Measurements from ENCODE around the gene BICDL2. TPM values are rescaled to one million over a fixed set of nuclear protein-coding genes. Genes with fewer than 3 reads are reported as not detected.

BICDL2 gene
- total and polyA plus RNA-seq, 2 of the 8 experiments (the other 6 are each of a cell fraction or from before 2014, with no cell fraction given): 7.3 to 15.9 TPM

DNA sequence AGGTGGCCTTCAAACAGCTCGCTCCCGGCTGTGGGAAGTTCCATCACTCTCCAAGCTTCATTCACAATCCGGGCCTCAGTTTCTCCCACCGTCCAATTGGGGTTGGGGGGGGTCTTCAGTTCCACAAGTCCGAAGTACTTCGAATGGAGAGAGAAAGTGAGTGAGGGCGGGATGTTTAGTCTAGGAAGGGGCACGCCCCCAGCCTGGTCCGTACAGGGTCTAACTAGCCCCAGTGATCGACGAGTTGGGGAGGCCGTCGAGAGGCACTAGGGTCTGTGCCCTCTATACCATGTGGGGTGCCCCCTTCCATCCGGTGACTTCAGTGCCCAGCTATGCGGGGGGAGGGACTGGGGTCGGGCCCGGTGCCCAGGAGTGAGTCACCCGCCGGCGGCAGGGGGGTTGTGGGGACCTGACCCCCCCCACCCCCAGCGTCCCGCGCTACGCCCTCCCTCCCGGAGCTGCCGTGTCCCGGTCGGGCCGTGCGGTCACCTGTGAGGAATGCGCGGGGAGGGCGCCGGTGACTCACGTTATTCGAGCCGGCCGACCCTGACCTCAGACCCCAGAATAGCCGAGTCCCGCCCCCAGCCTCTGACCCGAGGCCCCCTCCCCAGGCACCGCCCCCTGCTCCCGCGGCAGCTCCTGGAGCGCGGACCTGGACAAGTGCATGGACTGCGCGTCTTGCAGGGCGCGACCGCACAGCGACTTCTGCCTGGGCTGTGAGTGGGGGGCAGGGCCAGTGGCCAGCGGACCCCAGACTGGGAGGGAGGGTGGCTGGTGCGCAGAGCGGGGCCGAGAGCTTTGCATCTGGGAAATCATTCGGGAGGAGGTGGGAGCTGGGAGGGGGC, 15.9 kb downstream of the BICDL2 start:
- Histone ChIP-seq H3K14ac (ENCODE audit: insufficient read length) (peak overlapping the region; percentile 37), H4K8ac (ENCODE audit: extremely low read depth, insufficient read depth, low read length) (peak overlapping the region; percentile 80; the same call in 1 of the 2 replicates), H3K9me3 (ENCODE audit: insufficient read depth in 2 of 2, low read depth in 1 of 2, low read length in 1 of 2) (no peaks in the 10 kb centered on the region), H3K23ac (ENCODE audit: insufficient read length) (no peak overlapping the region), H3K27me3 (replicated peaks in 1 of 4; ENCODE audit: control insufficient read depth in 3 of 4, extremely low read depth in 1 of 4, insufficient read depth in 3 of 4, low read length in 3 of 4) (no peaks in the 10 kb centered on the region), H4K5ac (ENCODE audit: insufficient read length, low read depth, low read length) (peak overlapping the region; percentile 88), H2BK12ac (ENCODE audit: low read depth, low read length) (peak overlapping the region; percentile 50; the same call in 1 of the 2 replicates), H3K23me2 (ENCODE audit: low read depth, low read length) (peaks cover 26% of the 10 kb centered on the region), H3K36me3 (ENCODE audit: control insufficient read depth in 2 of 4, insufficient read depth in 4 of 4, low read length in 3 of 4) (peaks cover 4 to 9% (median 6%) of the 10 kb centered on the region in 4 experiments; a peak in 6 of 8 replicates), H3K4me3 (ENCODE audit: extremely low read depth in 1 of 4, insufficient read depth in 2 of 4, low read depth in 3 of 4, low read length in 4 of 4) (peak overlapping the region; percentile 74 to 97 (median 94)), H3K4me1 (replicated peaks in 1 of 4; ENCODE audit: control insufficient read depth in 3 of 4, insufficient read depth in 4 of 4, low read length in 3 of 4) (peaks cover 4 to 23% (median 21%) of the 10 kb centered on the region in 4 experiments), H2BK120ac (replicated peaks; ENCODE audit: low read depth, low read length) (no peak overlapping the region), H2AK5ac (ENCODE audit: low read depth, low read length) (no peak overlapping the region), H3K4me2 (ENCODE audit: insufficient read depth in 1 of 2, low read depth in 2 of 2, low read length in 2 of 2) (peak overlapping the region; percentile 83 to 88), H3K56ac (replicated peaks; ENCODE audit: insufficient read length, low read depth, low read length) (peak overlapping the region; percentile 43), H3K4ac (replicated peaks; ENCODE audit: insufficient read length, low read depth, low read length) (peak overlapping the region; percentile 99), H2BK5ac (ENCODE audit: low read depth, low read length) (peak overlapping the region; percentile 94), H3K27ac (ENCODE audit: low read depth, low read length) (peak overlapping the region; percentile 83), H2AFZ (ENCODE audit: low read length) (no peak overlapping the region), H3K9ac (replicated peaks in 1 of 4; ENCODE audit: extremely low read depth in 1 of 4, low read depth in 3 of 4, low read length in 3 of 4) (peak overlapping the region; percentile 60 to 92 (median 89)), H4K20me1 (replicated peaks in 1 of 2; ENCODE audit: control insufficient read depth in 1 of 2, insufficient read depth in 2 of 2, low read length in 2 of 2) (peaks cover 9 to 21% of the 10 kb centered on the region in 2 experiments), H2BK20ac (ENCODE audit: low read length) (no peak overlapping the region), H4K91ac (replicated peaks; ENCODE audit: insufficient read length, low read length) (peak overlapping the region; percentile 96), H2BK15ac (ENCODE audit: low read length) (no peak overlapping the region), H3K79me2 (ENCODE audit: control insufficient read depth in 1 of 2, insufficient read depth in 2 of 2, low read length in 2 of 2) (peaks cover 11 to 21% of the 10 kb centered on the region in 2 experiments), H3K18ac (ENCODE audit: extremely low read depth, low read length) (peak overlapping the region; percentile 98), H3K79me1 (ENCODE audit: low read depth, low read length) (peaks cover 5% of the 10 kb centered on the region; the same call in 1 of the 2 replicates)
- CTCF ChIA-PET (ENCODE audit: partially characterized antibody): interaction anchor here (1.0 to 23.8 kb wide), 12 partner anchors 11 to 93 kb away, joined by 3 to 639 read pairs (median 8); partner anchors contain the start of genes CLDN9, PAQR4 and ZSCAN10
- POLR2A ChIA-PET (ENCODE audit: partially characterized antibody): interaction anchor here (0.6 to 35.7 kb wide), 19 partner anchors 4 to 997 kb away, joined by 3 to 1808 read pairs (median 7); partner anchors contain the start of genes BICDL2, CLDN6, CLDN9 and HCFC1R1
- FAIRE-seq (no peak), DNase-seq (ENCODE audit: low read depth in 1 of 2, low spot score in 2 of 2) (peak; percentile 78 to 94)
- 1% methylated on average over 34 of the region's 57 CpGs; no CpG with 5 or more reads in 1 of the 2 experiments for WGBS, 2 experiments (ENCODE audit: extremely low coverage in 1 of 2, insufficient coverage in 1 of 2, insufficient read length in 1 of 2, insufficient replicate concordance in 2 of 2, low coverage in 1 of 2, low lambda C conversion rate in 2 of 2, missing lambda C conversion rate in 1 of 2)
- TF ChIP-seq TAF7 (optimal IDR thresholded peaks at IDR 0.05; ENCODE audit: borderline replicate concordance, low read depth, low read length) (peak; percentile 47), SIN3A (conservative IDR thresholded peaks at IDR 0.05 in 1 of 2, IDR thresholded peaks at IDR 0.05 in 1 of 2; ENCODE audit: low read depth in 1 of 2, low read length in 2 of 2) (peak in 1 of 2 experiments; percentile 82; a peak in 1 of 4 replicates), CTBP2 (IDR thresholded peaks at IDR 0.05; ENCODE audit: borderline replicate concordance, insufficient read depth, insufficient read length, low read length) (no peak), JUND (IDR thresholded peaks at IDR 0.05; ENCODE audit: low read length) (peak; percentile 92), CHD2 (IDR thresholded peaks at IDR 0.05; ENCODE audit: low read length) (peak; percentile 33; the same call in 1 of the 2 replicates), RFX5 (IDR thresholded peaks at IDR 0.05; ENCODE audit: borderline replicate concordance, low read depth, low read length) (no peak), POLR2A (IDR thresholded peaks at IDR 0.05; ENCODE audit: control extremely low read depth in 1 of 2, low read depth in 2 of 2, low read length in 2 of 2) (peak in 1 of 2 experiments; percentile 12; a peak in 2 of 3 replicates), ZNF274 (IDR thresholded peaks at IDR 0.05; ENCODE audit: borderline replicate concordance, extremely low read depth, low read length) (no peak), SRF (IDR thresholded peaks at IDR 0.05; ENCODE audit: low read depth, low read length) (no peak), TEAD4 (IDR thresholded peaks at IDR 0.05; ENCODE audit: low read depth, low read length) (peak; percentile 4; the same call in 1 of the 2 replicates), CREB1 (IDR thresholded peaks at IDR 0.05) (peak; percentile 65)

Data from H1 (cell line).